ENCODE measurements around the gene KLHL17. TPM values are rescaled to one million over a fixed set of nuclear protein-coding genes. Genes with fewer than 3 reads are reported as not detected.
A peak's percentile ranks its signal among the peaks of the same experiment; 100 is the strongest.

The KLHL17 gene
- total RNA-seq, result 1 to 10 TPM; 1.3 to 5.7 (median 2.3) TPM

DNA sequence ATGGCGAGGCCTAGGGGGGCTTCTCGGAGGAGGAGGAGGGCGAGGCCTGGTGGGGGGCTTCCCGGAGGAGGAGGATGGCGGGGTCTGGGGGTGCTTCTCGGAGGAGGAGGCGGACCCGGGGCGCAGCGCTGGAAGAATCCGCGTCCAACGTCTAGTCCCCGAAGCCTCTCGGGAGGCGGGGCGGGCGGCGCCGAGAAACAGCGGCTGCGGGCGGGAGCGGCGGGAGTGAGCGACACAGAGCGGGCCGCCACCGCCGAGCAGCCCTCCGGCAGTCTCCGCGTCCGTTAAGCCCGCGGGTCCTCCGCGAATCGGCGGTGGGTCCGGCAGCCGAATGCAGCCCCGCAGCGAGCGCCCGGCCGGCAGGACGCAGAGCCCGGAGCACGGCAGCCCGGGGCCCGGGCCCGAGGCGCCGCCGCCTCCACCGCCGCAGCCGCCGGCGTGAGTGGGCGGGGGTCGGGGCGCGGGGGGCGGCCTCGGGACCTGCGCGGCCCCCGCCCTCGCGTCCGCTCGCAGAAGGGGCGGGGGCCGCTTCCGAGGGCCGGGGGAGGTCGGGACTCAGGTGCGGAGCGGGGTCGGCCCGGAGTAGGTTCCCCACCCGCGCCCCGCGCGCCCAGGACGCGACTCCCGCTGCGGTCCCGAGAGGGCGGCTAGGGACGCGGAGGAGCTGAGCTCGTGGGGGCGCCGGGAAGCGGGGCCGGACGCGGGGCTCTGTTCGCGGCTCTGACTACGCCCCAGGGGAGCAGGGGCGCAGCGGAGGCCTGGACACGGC is at the start of gene KLHL17:
Gene KLHL17 (plus strand): TSS at position 222 of the 769 bp plus-strand sequence. CDS start 110 bp downstream, at position 332.
- ATAC-seq (peak; percentile 45 to 55), DNase-seq (peak; percentile 46 to 62)
- H3K4me1 ChIP-seq, result peaks cover 13 to 24% of the 10 kb centered on the region in 2 donors
- in situ Hi-C loops (cut with MboI; ENCODE audit: low sequenced_read_pairs in 4 of 4), result no loop called here
- no peak for TF ChIP-seq CTCF (IDR thresholded peaks at IDR 0.05 in 4 of 5, conservative IDR thresholded peaks at IDR 0.05 in 1 of 5)
- no peak for TF ChIP-seq POLR2A (IDR thresholded peaks at IDR 0.05)
- intact Hi-C loops (cut with DNase I; ENCODE audit: low total_unique reads), result loop anchor here (5.0 kb wide), 1 partner anchor 53 kb away; no protein-coding TSS in a partner anchor
- H3K27me3 ChIP-seq, result peaks cover 0 to under 1% (median 0%) of the 10 kb centered on the region in 3 donors
- H3K4me3 ChIP-seq, result peak within 1 kb of the TSS; percentile 60 to 93 (median 88)
- peak within 1 kb of the TSS in 1 of 4 donors; percentile 43 for H3K27ac ChIP-seq
- no peaks in the 10 kb centered on the region for H3K9me3 ChIP-seq
- peaks cover 0 to 18% of the 10 kb centered on the region in 2 donors for H3K36me3 ChIP-seq

GRCh38 chr1:910881-911721 is 49.3 kb upstream of the KLHL17 start:
- Histone ChIP-seq H3K27me3 (peaks cover 25 to 36% (median 28%) of the 10 kb centered on the region in 3 donors), H3K9me3 (no peaks in the 10 kb centered on the region), H3K4me3 (no peak overlapping the region), H3K27ac (no peak overlapping the region), H3K4me1 (no peaks in the 10 kb centered on the region), H3K36me3 (no peaks in the 10 kb centered on the region)
- peak in 1 of 2 donors; percentile 5 for DNase-seq
- intact Hi-C loops (cut with DNase I; ENCODE audit: low total_unique reads) (no loop called here), in situ Hi-C loops (cut with MboI; ENCODE audit: low sequenced_read_pairs in 4 of 4) (no loop called here)
- ATAC-seq, result no peak
- TF ChIP-seq POLR2A (IDR thresholded peaks at IDR 0.05), result no peak
- no peak for TF ChIP-seq CTCF (IDR thresholded peaks at IDR 0.05 in 4 of 5, conservative IDR thresholded peaks at IDR 0.05 in 1 of 5)

- H3K4me1 ChIP-seq, result no peaks in the 10 kb centered on the region
- ATAC-seq, result no peak
- TF ChIP-seq POLR2A (IDR thresholded peaks at IDR 0.05), result no peak
- TF ChIP-seq CTCF (IDR thresholded peaks at IDR 0.05 in 4 of 5, conservative IDR thresholded peaks at IDR 0.05 in 1 of 5), result no peak
Measured at GRCh38 chr1:911875-912739, 48.3 kb upstream of the KLHL17 start.

DNA sequence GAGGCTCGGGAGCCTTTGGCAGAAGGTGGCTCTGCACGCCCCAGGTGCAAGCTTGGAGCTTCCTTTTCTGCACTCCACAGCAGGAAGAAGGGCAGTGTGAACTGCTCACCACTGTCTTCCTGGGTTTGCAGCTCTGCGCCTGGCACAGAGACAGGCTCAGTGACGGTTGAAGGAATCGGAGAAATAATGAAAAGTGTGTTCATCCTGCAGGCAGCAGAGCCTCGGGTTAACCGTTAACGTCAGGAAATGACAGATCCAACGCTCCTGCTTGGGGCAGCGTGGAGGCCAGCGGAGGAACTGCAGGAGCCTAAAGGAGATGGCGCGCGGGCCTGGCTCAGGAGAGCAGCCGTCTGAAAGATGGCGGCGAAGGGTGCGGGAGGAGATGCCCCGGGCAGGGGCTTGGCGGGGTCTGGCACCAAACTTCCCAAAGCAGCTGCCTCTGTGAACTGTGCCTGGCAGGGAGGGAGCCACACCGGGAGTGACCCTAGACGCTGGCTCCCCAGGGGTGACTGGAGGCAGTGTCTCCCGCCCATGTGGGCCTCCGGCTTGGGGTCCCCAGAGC is 47.6 kb upstream of the KLHL17 start:
- in situ Hi-C loops (cut with MboI; ENCODE audit: low sequenced_read_pairs in 4 of 4) (no loop called here), intact Hi-C loops (cut with DNase I; ENCODE audit: low total_unique reads) (no loop called here)
- H3K4me1 ChIP-seq, result no peaks in the 10 kb centered on the region
- no peak overlapping the region for H3K27ac ChIP-seq
- no peaks in the 10 kb centered on the region for H3K9me3 ChIP-seq
- DNase-seq (peak in 1 of 2 donors; percentile 4), ATAC-seq (no peak)
- H3K4me3 ChIP-seq, result no peak overlapping the region
- H3K27me3 ChIP-seq, result peaks cover 20 to 43% (median 21%) of the 10 kb centered on the region in 3 donors
- no peaks in the 10 kb centered on the region for H3K36me3 ChIP-seq
- TF ChIP-seq CTCF (IDR thresholded peaks at IDR 0.05 in 4 of 5, conservative IDR thresholded peaks at IDR 0.05 in 1 of 5) (no peak), POLR2A (IDR thresholded peaks at IDR 0.05) (no peak)

More at GRCh38 chr1:911875-912739, 48.3 kb upstream of the KLHL17 start:
- Histone ChIP-seq H3K36me3 (no peaks in the 10 kb centered on the region), H3K27ac (no peak overlapping the region), H3K9me3 (no peaks in the 10 kb centered on the region), H3K4me3 (no peak overlapping the region), H3K27me3 (peaks cover 23 to 44% (median 25%) of the 10 kb centered on the region in 3 donors)
- no peak for DNase-seq
- in situ Hi-C loops (cut with MboI; ENCODE audit: low sequenced_read_pairs in 4 of 4) (no loop called here), intact Hi-C loops (cut with DNase I; ENCODE audit: low total_unique reads) (no loop called here)
